HG03442 (cell line): ENCODE measurements around the gene HHAT.

Experiments used
- ATAC-seq: cut with Tn5 transposase; IDR thresholded peaks from one replicate; pipeline ENCODE4 v1.9.1; 2021; ENCODE audit warnings: mild to moderate bottlenecking, moderate library complexity; ENCODE audit not compliant: unreplicated experiment

The HHAT gene

GRCh38 chr1:210477328-210477924, 148.7 kb downstream of the HHAT start:
- no peak for ATAC-seq

- ATAC-seq = no peak
These were observed 150.1 kb downstream of the HHAT start for GRCh38 chr1:210478820-210479219.

GRCh38 chr1:210482491-210482890, 153.8 kb downstream of the HHAT start:
- ATAC-seq = no peak

- no peak for ATAC-seq
These were observed 154.4 kb downstream of the HHAT start for GRCh38 chr1:210482945-210483617.

GRCh38 chr1:210483821-210484220, 155.1 kb downstream of the HHAT start:
- no peak for ATAC-seq

GRCh38 chr1:210487021-210487420, 158.3 kb downstream of the HHAT start:
- no peak for ATAC-seq

GRCh38 chr1:210489491-210489890, 160.8 kb downstream of the HHAT start:
- no peak for ATAC-seq

GRCh38 chr1:210490781-210491180, 162.1 kb downstream of the HHAT start:
- ATAC-seq = no peak

GRCh38 chr1:210496063-210496462, 167.4 kb downstream of the HHAT start:
- ATAC-seq = no peak

GRCh38 chr1:210499956-210500355, 171.3 kb downstream of the HHAT start:
- no peak for ATAC-seq

- no peak for ATAC-seq
These were observed 172.1 kb downstream of the HHAT start for GRCh38 chr1:210500831-210501230.

GRCh38 chr1:210504286-210504685, 175.6 kb downstream of the HHAT start:
- ATAC-seq = no peak

GRCh38 chr1:210505601-210506496, 177.1 kb downstream of the HHAT start:
- ATAC-seq = no peak

GRCh38 chr1:210506689-210507088, 178.0 kb downstream of the HHAT start:
- ATAC-seq = no peak

- no peak for ATAC-seq
These were observed 187.5 kb downstream of the HHAT start for GRCh38 chr1:210516092-210516656.

GRCh38 chr1:210516697-210517459, 188.2 kb downstream of the HHAT start:
- no peak for ATAC-seq

- no peak for ATAC-seq
These were observed 195.1 kb downstream of the HHAT start for GRCh38 chr1:210523830-210524229.

GRCh38 chr1:210525716-210526454, 197.2 kb downstream of the HHAT start:
- ATAC-seq = no peak

GRCh38 chr1:210527091-210527490, 198.4 kb downstream of the HHAT start:
- no peak for ATAC-seq
